ENCODE measurements around the gene GBP2.

The GBP2 gene

GRCh38 chr1:89125240-89125912 is 538 bp downstream of the GBP2 start:
- Histone ChIP-seq H3K4me2 (no peak overlapping the region), H3K4me3 (IDR thresholded peaks at IDR 0.05; ENCODE audit: insufficient read depth, low read depth, low read length) (no peak overlapping the region), H3K79me2 (ENCODE audit: insufficient read depth, low read depth) (no peaks in the 10 kb centered on the region), H2AFZ (ENCODE audit: low read depth) (no peak overlapping the region; the same call in 1 of the 2 replicates), H3K36me3 (ENCODE audit: insufficient read depth) (no peaks in the 10 kb centered on the region), H3K9ac (no peak overlapping the region), H4K20me1 (ENCODE audit: insufficient read depth) (no peaks in the 10 kb centered on the region), H3K4me1 (ENCODE audit: low read depth, poor library complexity, severe bottlenecking) (peaks cover 4% of the 10 kb centered on the region), H3K27me3 (ENCODE audit: insufficient read depth, low read depth) (no peaks in the 10 kb centered on the region), H3K27ac (no peak overlapping the region)
- no peak for TF ChIP-seq CTCF (conservative IDR thresholded peaks at IDR 0.05; ENCODE audit: low read depth, low read length)

GRCh38 chr1:89121641-89122040 is 4.3 kb downstream of the GBP2 start:
- H2AFZ ChIP-seq (ENCODE audit: low read depth), result no peak overlapping the region
- H3K4me2 ChIP-seq, result no peak overlapping the region
- no peaks in the 10 kb centered on the region for H3K27me3 ChIP-seq (ENCODE audit: insufficient read depth, low read depth)
- no peaks in the 10 kb centered on the region for H3K36me3 ChIP-seq (ENCODE audit: insufficient read depth)
- no peak overlapping the region for H3K9ac ChIP-seq
- H4K20me1 ChIP-seq (ENCODE audit: insufficient read depth), result no peaks in the 10 kb centered on the region
- H3K79me2 ChIP-seq (ENCODE audit: insufficient read depth, low read depth), result no peaks in the 10 kb centered on the region
- H3K27ac ChIP-seq, result no peak overlapping the region
- TF ChIP-seq CTCF (conservative IDR thresholded peaks at IDR 0.05; ENCODE audit: low read depth, low read length), result no peak
- no peak overlapping the region for H3K4me3 ChIP-seq (IDR thresholded peaks at IDR 0.05; ENCODE audit: insufficient read depth, low read depth, low read length)
- peaks cover 4% of the 10 kb centered on the region for H3K4me1 ChIP-seq (ENCODE audit: low read depth, poor library complexity, severe bottlenecking)

GRCh38 chr1:89114662-89115061 is 11.3 kb downstream of the GBP2 start:
- Histone ChIP-seq H3K36me3 (ENCODE audit: insufficient read depth) (no peaks in the 10 kb centered on the region), H3K27ac (no peak overlapping the region), H3K4me3 (IDR thresholded peaks at IDR 0.05; ENCODE audit: insufficient read depth, low read depth, low read length) (no peak overlapping the region), H3K4me2 (no peak overlapping the region), H2AFZ (ENCODE audit: low read depth) (no peak overlapping the region), H4K20me1 (ENCODE audit: insufficient read depth) (no peaks in the 10 kb centered on the region), H3K79me2 (ENCODE audit: insufficient read depth, low read depth) (no peaks in the 10 kb centered on the region), H3K27me3 (ENCODE audit: insufficient read depth, low read depth) (no peaks in the 10 kb centered on the region), H3K9ac (no peak overlapping the region), H3K4me1 (ENCODE audit: low read depth, poor library complexity, severe bottlenecking) (no peaks in the 10 kb centered on the region)
- no peak for TF ChIP-seq CTCF (conservative IDR thresholded peaks at IDR 0.05; ENCODE audit: low read depth, low read length)

GRCh38 chr1:89112871-89113613 is 12.9 kb downstream of the GBP2 start:
- no peak for TF ChIP-seq CTCF (conservative IDR thresholded peaks at IDR 0.05; ENCODE audit: low read depth, low read length)
- Histone ChIP-seq H3K4me3 (IDR thresholded peaks at IDR 0.05; ENCODE audit: insufficient read depth, low read depth, low read length) (no peak overlapping the region), H3K27me3 (ENCODE audit: insufficient read depth, low read depth) (no peaks in the 10 kb centered on the region), H3K4me1 (ENCODE audit: low read depth, poor library complexity, severe bottlenecking) (no peaks in the 10 kb centered on the region), H3K4me2 (no peak overlapping the region), H3K27ac (no peak overlapping the region), H4K20me1 (ENCODE audit: insufficient read depth) (no peaks in the 10 kb centered on the region), H2AFZ (ENCODE audit: low read depth) (no peak overlapping the region), H3K9ac (no peak overlapping the region), H3K36me3 (ENCODE audit: insufficient read depth) (no peaks in the 10 kb centered on the region), H3K79me2 (ENCODE audit: insufficient read depth, low read depth) (no peaks in the 10 kb centered on the region)

All from KMS-11 (cell line).